ENCODE data around the gene DNAJB9. TPM values are rescaled to one million over a fixed set of nuclear protein-coding genes. Genes with fewer than 3 reads are reported as not detected.

The DNAJB9 gene
- total and polyA plus RNA-seq, 2 of the 13 experiments (the other 11 are each of a cell fraction or from before 2014, with no cell fraction given): 8.6 to 16.4 TPM

DNA sequence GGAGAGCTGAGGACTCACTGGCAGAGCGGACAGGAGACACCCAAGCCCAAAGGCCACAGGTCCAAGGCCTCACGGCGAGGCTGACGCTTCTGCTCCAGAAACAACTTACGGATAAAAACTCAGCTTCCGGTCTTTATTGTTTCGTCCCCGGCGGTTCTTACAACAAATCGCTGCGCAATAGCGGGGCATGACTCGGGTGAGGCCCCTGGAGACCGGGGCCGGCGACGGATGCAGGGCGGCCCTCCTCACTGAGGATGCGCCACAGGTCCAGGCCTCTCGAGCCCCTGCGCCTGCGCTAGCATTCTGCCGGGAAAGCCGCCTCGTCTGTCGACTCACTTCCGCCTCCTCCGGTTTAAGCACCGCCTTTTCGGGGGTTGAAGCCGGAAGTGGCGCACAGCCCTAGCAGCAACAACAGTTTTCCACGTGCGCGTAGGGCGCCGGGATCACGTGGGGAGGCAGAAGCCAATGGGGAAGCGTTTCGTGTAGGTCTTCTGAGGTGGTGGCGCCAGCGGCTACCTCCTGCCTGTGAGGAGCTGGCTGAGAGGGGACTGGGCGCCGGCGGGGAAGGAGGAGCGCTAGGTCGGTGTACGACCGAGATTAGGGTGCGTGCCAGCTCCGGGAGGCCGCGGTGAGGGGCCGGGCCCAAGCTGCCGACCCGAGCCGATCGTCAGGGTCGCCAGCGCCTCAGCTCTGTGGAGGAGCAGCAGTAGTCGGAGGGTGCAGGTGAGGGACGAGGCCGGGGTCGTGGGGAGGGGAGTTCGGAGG, at the start of gene DNAJB9, which contains the start of gene THAP5 (continued):
- TF ChIP-seq, protein P1, sequence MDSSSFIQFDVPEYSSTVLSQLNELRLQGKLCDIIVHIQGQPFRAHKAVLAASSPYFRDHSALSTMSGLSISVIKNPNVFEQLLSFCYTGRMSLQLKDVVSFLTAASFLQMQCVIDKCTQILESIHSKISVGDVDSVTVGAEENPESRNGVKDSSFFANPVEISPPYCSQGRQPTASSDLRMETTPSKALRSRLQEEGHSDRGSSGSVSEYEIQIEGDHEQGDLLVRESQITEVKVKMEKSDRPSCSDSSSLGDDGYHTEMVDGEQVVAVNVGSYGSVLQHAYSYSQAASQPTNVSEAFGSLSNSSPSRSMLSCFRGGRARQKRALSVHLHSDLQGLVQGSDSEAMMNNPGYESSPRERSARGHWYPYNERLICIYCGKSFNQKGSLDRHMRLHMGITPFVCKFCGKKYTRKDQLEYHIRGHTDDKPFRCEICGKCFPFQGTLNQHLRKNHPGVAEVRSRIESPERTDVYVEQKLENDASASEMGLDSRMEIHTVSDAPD (CRISPR knock-in tag; IDR thresholded peaks at IDR 0.05): 0 out of 2 replicates have a peak, but pooled peaks have one; percentile 42
- TF ChIP-seq ATF1 (CRISPR knock-in tag; IDR thresholded peaks at IDR 0.05) (peak; percentile 79), POLR2A (IDR thresholded peaks at IDR 0.05; ENCODE audit: insufficient read depth in 1 of 2, low read depth in 2 of 2, low read length in 2 of 2) (peak; percentile 92 to 93), CREB1 (IDR thresholded peaks at IDR 0.05) (peak; percentile 88), CREB1 (CRISPR knock-in tag; IDR thresholded peaks at IDR 0.05) (peak; percentile 95), SMAD1 (CRISPR knock-in tag; IDR thresholded peaks at IDR 0.05; ENCODE audit: borderline replicate concordance, low read depth) (no peak), ZNF441 (CRISPR knock-in tag; IDR thresholded peaks at IDR 0.05; ENCODE audit: borderline replicate concordance) (peak; percentile 86), NFIC (IDR thresholded peaks at IDR 0.05; ENCODE audit: low read length) (no peak), GZF1 (CRISPR knock-in tag; IDR thresholded peaks at IDR 0.05) (peak; percentile 89), KMT2A (CRISPR knock-in tag; IDR thresholded peaks at IDR 0.05) (peak; percentile 84), SNAI1 (CRISPR knock-in tag; IDR thresholded peaks at IDR 0.05; ENCODE audit: borderline replicate concordance) (no peak; the same call in 1 of the 2 replicates), WIZ (CRISPR knock-in tag; IDR thresholded peaks at IDR 0.05) (no peak; the same call in 1 of the 2 replicates), FOXP1 (IDR thresholded peaks at IDR 0.05) (no peak), FOXP1 (CRISPR knock-in tag; IDR thresholded peaks at IDR 0.05) (peak; percentile 58; the same call in 1 of the 2 replicates), TARDBP (CRISPR knock-in tag; IDR thresholded peaks at IDR 0.05) (peak; percentile 73), SKI (IDR thresholded peaks at IDR 0.05; ENCODE audit: partially characterized antibody) (peak; percentile 48), ZNF557 (CRISPR knock-in tag; IDR thresholded peaks at IDR 0.05) (no peak; the same call in 1 of the 2 replicates)
- TF ChIP-seq, protein P2, sequence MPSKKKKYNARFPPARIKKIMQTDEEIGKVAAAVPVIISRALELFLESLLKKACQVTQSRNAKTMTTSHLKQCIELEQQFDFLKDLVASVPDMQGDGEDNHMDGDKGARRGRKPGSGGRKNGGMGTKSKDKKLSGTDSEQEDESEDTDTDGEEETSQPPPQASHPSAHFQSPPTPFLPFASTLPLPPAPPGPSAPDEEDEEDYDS (CRISPR knock-in tag; IDR thresholded peaks at IDR 0.05): peak; percentile 96
- TF ChIP-seq, protein P3, sequence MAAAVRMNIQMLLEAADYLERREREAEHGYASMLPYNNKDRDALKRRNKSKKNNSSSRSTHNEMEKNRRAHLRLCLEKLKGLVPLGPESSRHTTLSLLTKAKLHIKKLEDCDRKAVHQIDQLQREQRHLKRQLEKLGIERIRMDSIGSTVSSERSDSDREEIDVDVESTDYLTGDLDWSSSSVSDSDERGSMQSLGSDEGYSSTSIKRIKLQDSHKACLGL (CRISPR knock-in tag; IDR thresholded peaks at IDR 0.05): peak; percentile 87
- TF ChIP-seq, protein P4, sequence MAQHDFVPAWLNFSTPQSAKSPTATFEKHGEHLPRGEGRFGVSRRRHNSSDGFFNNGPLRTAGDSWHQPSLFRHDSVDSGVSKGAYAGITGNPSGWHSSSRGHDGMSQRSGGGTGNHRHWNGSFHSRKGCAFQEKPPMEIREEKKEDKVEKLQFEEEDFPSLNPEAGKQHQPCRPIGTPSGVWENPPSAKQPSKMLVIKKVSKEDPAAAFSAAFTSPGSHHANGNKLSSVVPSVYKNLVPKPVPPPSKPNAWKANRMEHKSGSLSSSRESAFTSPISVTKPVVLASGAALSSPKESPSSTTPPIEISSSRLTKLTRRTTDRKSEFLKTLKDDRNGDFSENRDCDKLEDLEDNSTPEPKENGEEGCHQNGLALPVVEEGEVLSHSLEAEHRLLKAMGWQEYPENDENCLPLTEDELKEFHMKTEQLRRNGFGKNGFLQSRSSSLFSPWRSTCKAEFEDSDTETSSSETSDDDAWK (CRISPR knock-in tag; IDR thresholded peaks at IDR 0.05): no peak
- TF ChIP-seq, protein P5, sequence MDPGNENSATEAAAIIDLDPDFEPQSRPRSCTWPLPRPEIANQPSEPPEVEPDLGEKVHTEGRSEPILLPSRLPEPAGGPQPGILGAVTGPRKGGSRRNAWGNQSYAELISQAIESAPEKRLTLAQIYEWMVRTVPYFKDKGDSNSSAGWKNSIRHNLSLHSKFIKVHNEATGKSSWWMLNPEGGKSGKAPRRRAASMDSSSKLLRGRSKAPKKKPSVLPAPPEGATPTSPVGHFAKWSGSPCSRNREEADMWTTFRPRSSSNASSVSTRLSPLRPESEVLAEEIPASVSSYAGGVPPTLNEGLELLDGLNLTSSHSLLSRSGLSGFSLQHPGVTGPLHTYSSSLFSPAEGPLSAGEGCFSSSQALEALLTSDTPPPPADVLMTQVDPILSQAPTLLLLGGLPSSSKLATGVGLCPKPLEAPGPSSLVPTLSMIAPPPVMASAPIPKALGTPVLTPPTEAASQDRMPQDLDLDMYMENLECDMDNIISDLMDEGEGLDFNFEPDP (CRISPR knock-in tag; conservative IDR thresholded peaks at IDR 0.05): no peak
- TF ChIP-seq, protein P6, sequence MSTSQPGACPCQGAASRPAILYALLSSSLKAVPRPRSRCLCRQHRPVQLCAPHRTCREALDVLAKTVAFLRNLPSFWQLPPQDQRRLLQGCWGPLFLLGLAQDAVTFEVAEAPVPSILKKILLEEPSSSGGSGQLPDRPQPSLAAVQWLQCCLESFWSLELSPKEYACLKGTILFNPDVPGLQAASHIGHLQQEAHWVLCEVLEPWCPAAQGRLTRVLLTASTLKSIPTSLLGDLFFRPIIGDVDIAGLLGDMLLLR (CRISPR knock-in tag; IDR thresholded peaks at IDR 0.05): no peak; the same call in 1 of the 2 replicates
- TF ChIP-seq, protein P7, sequence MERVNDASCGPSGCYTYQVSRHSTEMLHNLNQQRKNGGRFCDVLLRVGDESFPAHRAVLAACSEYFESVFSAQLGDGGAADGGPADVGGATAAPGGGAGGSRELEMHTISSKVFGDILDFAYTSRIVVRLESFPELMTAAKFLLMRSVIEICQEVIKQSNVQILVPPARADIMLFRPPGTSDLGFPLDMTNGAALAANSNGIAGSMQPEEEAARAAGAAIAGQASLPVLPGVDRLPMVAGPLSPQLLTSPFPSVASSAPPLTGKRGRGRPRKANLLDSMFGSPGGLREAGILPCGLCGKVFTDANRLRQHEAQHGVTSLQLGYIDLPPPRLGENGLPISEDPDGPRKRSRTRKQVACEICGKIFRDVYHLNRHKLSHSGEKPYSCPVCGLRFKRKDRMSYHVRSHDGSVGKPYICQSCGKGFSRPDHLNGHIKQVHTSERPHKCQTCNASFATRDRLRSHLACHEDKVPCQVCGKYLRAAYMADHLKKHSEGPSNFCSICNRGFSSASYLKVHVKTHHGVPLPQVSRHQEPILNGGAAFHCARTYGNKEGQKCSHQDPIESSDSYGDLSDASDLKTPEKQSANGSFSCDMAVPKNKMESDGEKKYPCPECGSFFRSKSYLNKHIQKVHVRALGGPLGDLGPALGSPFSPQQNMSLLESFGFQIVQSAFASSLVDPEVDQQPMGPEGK (CRISPR knock-in tag; IDR thresholded peaks at IDR 0.05): 0 out of 2 replicates have a peak, but pooled peaks have one; percentile 37
